ENCODE measurements around the gene ASS1. TPM values are rescaled to one million over a fixed set of nuclear protein-coding genes. Genes with fewer than 3 reads are reported as not detected.
A peak's percentile ranks its signal among the peaks of the same experiment; 100 is the strongest.

ASS1 gene
- total and polyA plus RNA-seq, 2 of the 13 experiments (the other 11 are each of a cell fraction or from before 2014, with no cell fraction given) = 77.6 to 122 TPM

GRCh38 chr9:130535818-130536521, 91.2 kb downstream of the ASS1 start (continued):
- 0 out of 2 replicates have a peak, but pooled peaks have one; percentile 38 for TF ChIP-seq ZNF512B (CRISPR knock-in tag; IDR thresholded peaks at IDR 0.05; ENCODE audit: borderline replicate concordance)
- no peak for TF ChIP-seq ZMAT5 (CRISPR knock-in tag; IDR thresholded peaks at IDR 0.05; ENCODE audit: borderline replicate concordance, low read depth)
- no peak for TF ChIP-seq ZNF407 (CRISPR knock-in tag; IDR thresholded peaks at IDR 0.05; ENCODE audit: not compliant biosample characterization)
- TF ChIP-seq SATB2 (CRISPR knock-in tag; IDR thresholded peaks at IDR 0.05) = no peak
- TF ChIP-seq ZBTB40 (IDR thresholded peaks at IDR 0.05) = no peak
- peak; percentile 71; the same call in 1 of the 2 replicates for TF ChIP-seq ZBTB40 (CRISPR knock-in tag; IDR thresholded peaks at IDR 0.05)

All from HepG2 (cell line).